ENCODE results near the gene BCCIP.

The BCCIP gene

DNA sequence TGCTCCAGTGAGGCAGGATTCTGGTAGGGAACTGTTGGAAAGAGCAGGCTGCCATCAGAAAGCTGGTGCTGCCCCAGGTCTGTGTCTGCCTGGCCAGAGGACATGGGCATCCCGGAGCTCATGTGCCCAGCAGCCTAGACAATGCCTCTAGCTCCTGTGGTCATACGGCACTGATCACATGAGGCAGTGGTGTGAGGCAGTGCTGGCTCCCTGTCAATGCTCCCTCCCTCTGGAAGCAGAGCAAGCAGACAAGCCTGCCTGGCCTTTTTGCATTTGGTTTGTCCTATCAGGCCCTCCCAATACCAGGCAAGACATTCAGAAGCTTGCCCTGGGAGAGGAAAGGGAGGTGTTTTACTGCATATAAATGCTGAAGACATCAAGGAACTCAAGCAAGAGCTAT, 28.2 kb upstream of the BCCIP start:
- H3K27me3 ChIP-seq (ENCODE audit: control insufficient read depth, low read length) = no peaks in the 10 kb centered on the region
- no peaks in the 10 kb centered on the region for H3K79me2 ChIP-seq (ENCODE audit: control insufficient read depth, low read length)
- no peaks in the 10 kb centered on the region for H3F3A ChIP-seq (ENCODE audit: control insufficient read depth, insufficient read depth)
- no peak overlapping the region for H3K4me2 ChIP-seq (ENCODE audit: low read length)
- H4K20me1 ChIP-seq (ENCODE audit: control insufficient read depth, insufficient read depth, low read depth, low read length) = no peaks in the 10 kb centered on the region
- no peak overlapping the region for H3K27ac ChIP-seq (ENCODE audit: low read depth, low read length)
- H3K4me1 ChIP-seq (ENCODE audit: control insufficient read depth, low read length) = no peaks in the 10 kb centered on the region
- no peak for TF ChIP-seq EZH2phosphoT487 (IDR thresholded peaks at IDR 0.05; ENCODE audit: borderline replicate concordance, low read length)
- TF ChIP-seq, protein P1, sequence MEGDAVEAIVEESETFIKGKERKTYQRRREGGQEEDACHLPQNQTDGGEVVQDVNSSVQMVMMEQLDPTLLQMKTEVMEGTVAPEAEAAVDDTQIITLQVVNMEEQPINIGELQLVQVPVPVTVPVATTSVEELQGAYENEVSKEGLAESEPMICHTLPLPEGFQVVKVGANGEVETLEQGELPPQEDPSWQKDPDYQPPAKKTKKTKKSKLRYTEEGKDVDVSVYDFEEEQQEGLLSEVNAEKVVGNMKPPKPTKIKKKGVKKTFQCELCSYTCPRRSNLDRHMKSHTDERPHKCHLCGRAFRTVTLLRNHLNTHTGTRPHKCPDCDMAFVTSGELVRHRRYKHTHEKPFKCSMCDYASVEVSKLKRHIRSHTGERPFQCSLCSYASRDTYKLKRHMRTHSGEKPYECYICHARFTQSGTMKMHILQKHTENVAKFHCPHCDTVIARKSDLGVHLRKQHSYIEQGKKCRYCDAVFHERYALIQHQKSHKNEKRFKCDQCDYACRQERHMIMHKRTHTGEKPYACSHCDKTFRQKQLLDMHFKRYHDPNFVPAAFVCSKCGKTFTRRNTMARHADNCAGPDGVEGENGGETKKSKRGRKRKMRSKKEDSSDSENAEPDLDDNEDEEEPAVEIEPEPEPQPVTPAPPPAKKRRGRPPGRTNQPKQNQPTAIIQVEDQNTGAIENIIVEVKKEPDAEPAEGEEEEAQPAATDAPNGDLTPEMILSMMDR (IDR thresholded peaks at IDR 0.05; ENCODE audit: low read depth, low read length, poor library complexity, severe bottlenecking) = no peak
- H3K9me2 ChIP-seq (replicated peaks; ENCODE audit: control insufficient read depth, low read length) = no peaks in the 10 kb centered on the region
- peaks cover 14% of the 10 kb centered on the region; the same call in 1 of the 2 replicates for H3K36me3 ChIP-seq (ENCODE audit: control insufficient read depth, low read length)
- no peaks in the 10 kb centered on the region for H3K9me3 ChIP-seq (ENCODE audit: control insufficient read depth, insufficient read depth, low read length)
- no peak overlapping the region for H3K4me3 ChIP-seq (ENCODE audit: low read length)

DNA sequence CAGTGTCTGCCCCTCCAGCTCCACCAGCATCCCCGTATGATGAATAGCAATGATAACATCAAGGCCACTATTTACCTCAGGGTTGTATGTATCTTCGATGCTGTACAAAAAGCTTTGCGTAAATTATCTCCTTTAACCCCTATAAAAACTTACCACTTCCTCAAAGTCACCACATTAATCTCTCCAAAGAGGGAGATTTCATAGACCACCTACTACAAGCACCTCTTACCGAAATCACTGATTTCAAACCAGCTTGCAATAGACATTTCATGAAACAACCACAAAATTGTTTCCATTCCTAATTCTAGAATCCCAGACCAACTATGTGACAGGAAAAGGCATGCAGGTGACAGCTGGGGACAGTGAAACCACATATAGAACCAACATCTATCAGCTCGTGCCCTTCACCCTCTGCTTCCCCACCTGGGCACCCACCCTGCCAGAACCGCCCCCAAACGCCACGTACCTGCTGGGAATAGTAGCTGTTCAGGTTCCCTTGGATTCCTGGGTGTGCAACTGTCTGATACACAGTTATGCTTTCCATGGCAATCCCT, 27.6 kb upstream of the BCCIP start:
- H3K4me1 ChIP-seq (ENCODE audit: control insufficient read depth, low read length) = no peaks in the 10 kb centered on the region
- H3K4me2 ChIP-seq (ENCODE audit: low read length) = no peak overlapping the region
- H3K79me2 ChIP-seq (ENCODE audit: control insufficient read depth, low read length) = no peaks in the 10 kb centered on the region
- H3K9me3 ChIP-seq (ENCODE audit: control insufficient read depth, insufficient read depth, low read length) = no peaks in the 10 kb centered on the region
- peaks cover 14% of the 10 kb centered on the region; the same call in 1 of the 2 replicates for H3K36me3 ChIP-seq (ENCODE audit: control insufficient read depth, low read length)
- no peaks in the 10 kb centered on the region for H3K27me3 ChIP-seq (ENCODE audit: control insufficient read depth, low read length)
- no peaks in the 10 kb centered on the region for H3K9me2 ChIP-seq (replicated peaks; ENCODE audit: control insufficient read depth, low read length)
- no peak overlapping the region for H3K4me3 ChIP-seq (ENCODE audit: low read length)
- TF ChIP-seq, protein P1 (IDR thresholded peaks at IDR 0.05; ENCODE audit: low read depth, low read length, poor library complexity, severe bottlenecking) = no peak
- TF ChIP-seq EZH2phosphoT487 (IDR thresholded peaks at IDR 0.05; ENCODE audit: borderline replicate concordance, low read length) = no peak
- H3F3A ChIP-seq (ENCODE audit: control insufficient read depth, insufficient read depth) = no peaks in the 10 kb centered on the region
- no peaks in the 10 kb centered on the region for H4K20me1 ChIP-seq (ENCODE audit: control insufficient read depth, insufficient read depth, low read depth, low read length)
- no peak overlapping the region for H3K27ac ChIP-seq (ENCODE audit: low read depth, low read length)

DNA sequence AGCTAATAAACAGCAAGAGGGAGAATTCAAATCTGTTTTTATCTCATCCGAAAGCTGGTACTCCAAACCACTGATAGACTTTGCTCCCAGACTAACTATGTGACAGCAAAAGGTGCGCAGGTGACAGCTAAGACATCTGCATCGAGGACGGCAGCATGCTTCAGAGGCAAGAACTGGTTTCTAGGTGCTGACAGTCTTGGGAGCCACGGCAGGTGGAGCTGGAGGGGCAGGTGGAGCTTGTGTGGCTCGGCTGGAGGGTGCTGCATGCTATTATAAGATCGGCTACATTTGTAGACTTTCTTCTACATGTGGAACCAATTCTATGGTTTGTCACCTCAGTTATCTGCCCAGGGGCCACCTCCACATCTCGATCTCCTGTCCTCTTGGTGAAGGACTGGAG, 25.9 kb upstream of the BCCIP start:
- H3K9me3 ChIP-seq (ENCODE audit: control insufficient read depth, insufficient read depth, low read length) = no peaks in the 10 kb centered on the region
- no peak overlapping the region for H3K4me2 ChIP-seq (ENCODE audit: low read length)
- H3K27me3 ChIP-seq (ENCODE audit: control insufficient read depth, low read length) = no peaks in the 10 kb centered on the region
- no peaks in the 10 kb centered on the region for H4K20me1 ChIP-seq (ENCODE audit: control insufficient read depth, insufficient read depth, low read depth, low read length)
- no peaks in the 10 kb centered on the region for H3K79me2 ChIP-seq (ENCODE audit: control insufficient read depth, low read length)
- no peaks in the 10 kb centered on the region for H3K4me1 ChIP-seq (ENCODE audit: control insufficient read depth, low read length)
- no peak overlapping the region for H3K27ac ChIP-seq (ENCODE audit: low read depth, low read length)
- H3F3A ChIP-seq (ENCODE audit: control insufficient read depth, insufficient read depth) = no peaks in the 10 kb centered on the region
- no peaks in the 10 kb centered on the region for H3K9me2 ChIP-seq (replicated peaks; ENCODE audit: control insufficient read depth, low read length)
- peaks cover 14% of the 10 kb centered on the region for H3K36me3 ChIP-seq (ENCODE audit: control insufficient read depth, low read length)
- no peak overlapping the region for H3K4me3 ChIP-seq (ENCODE audit: low read length)
- TF ChIP-seq, protein P1 (IDR thresholded peaks at IDR 0.05; ENCODE audit: low read depth, low read length, poor library complexity, severe bottlenecking) = no peak
- TF ChIP-seq EZH2phosphoT487 (IDR thresholded peaks at IDR 0.05; ENCODE audit: borderline replicate concordance, low read length) = no peak

Measured in DOHH2 (cell line).